ENCODE data around the gene ADD1. TPM values are rescaled to one million over a fixed set of nuclear protein-coding genes. Genes with fewer than 3 reads are reported as not detected.

ADD1 gene
- total and polyA plus RNA-seq, 4 experiments from 2014 or later: 159 to 293 (median 230) TPM

GRCh38 chr4:2797545-2798305 lies 45.9 kb upstream of the ADD1 start:
- H3K4me1 ChIP-seq (ENCODE audit: insufficient read depth, low read length): peaks cover 70% of the 10 kb centered on the region
- no peaks in the 10 kb centered on the region for H3K27me3 ChIP-seq (ENCODE audit: insufficient read depth, low read length)
- no peaks in the 10 kb centered on the region for H3K9me3 Mint-ChIP-seq
- H3K9me3 ChIP-seq (ENCODE audit: control insufficient read depth in 1 of 2, low read length in 2 of 2): no peaks in the 10 kb centered on the region
- ChIA-PET CTCF (ENCODE audit: partially characterized antibody) (interaction anchor here (0.7 to 1.6 kb wide), 5 partner anchors 12 to 165 kb away, joined by 3 to 6 read pairs (median 3); no protein-coding TSS in a partner anchor), POLR2A (ENCODE audit: partially characterized antibody) (interaction anchor here (0.9 to 6.2 kb wide), 16 partner anchors 11 to 138 kb away, joined by 3 to 77 read pairs (median 5); partner anchors contain the start of genes ADD1 and TNIP2)
- intact Hi-C loops (cut with micrococcal nuclease): loop anchor here (1.0 to 5.0 kb wide), 3 partner anchors 13 to 40 kb away; no protein-coding TSS in a partner anchor
- H3K4me3 ChIP-seq (ENCODE audit: low read length in 2 of 2): peak overlapping the region; percentile 7 to 51
- peak overlapping the region; percentile 74 for H3K27ac ChIP-seq (ENCODE audit: low read depth, low read length)
- peak overlapping the region; percentile 90 to 93 (median 92) for H3K27ac Mint-ChIP-seq
- no peaks in the 10 kb centered on the region for H3K36me3 ChIP-seq (ENCODE audit: insufficient read depth, low read length)
- no peaks in the 10 kb centered on the region for H3K36me3 Mint-ChIP-seq
- DNase-seq: peak; percentile 58 to 87 (median 69)
- H3K27me3 Mint-ChIP-seq: no peaks in the 10 kb centered on the region
- peak overlapping the region; percentile 66 to 93 (median 85) for H3K4me3 Mint-ChIP-seq
- peaks cover 29 to 78% (median 48%) of the 10 kb centered on the region in 4 donors for H3K4me1 Mint-ChIP-seq

- Histone ChIP-seq H3K27me3 (ENCODE audit: insufficient read depth, low read length) (no peaks in the 10 kb centered on the region), H3K4me3 (ENCODE audit: low read length in 2 of 2) (peak overlapping the region; percentile 47 to 51), H3K27ac (ENCODE audit: low read depth, low read length) (peak overlapping the region; percentile 74), H3K9me3 (ENCODE audit: control insufficient read depth in 1 of 2, low read length in 2 of 2) (no peaks in the 10 kb centered on the region), H3K36me3 (ENCODE audit: insufficient read depth, low read length) (no peaks in the 10 kb centered on the region), H3K4me1 (ENCODE audit: insufficient read depth, low read length) (peaks cover 68% of the 10 kb centered on the region)
- peak in 4 of 5 donors; percentile 42 to 77 (median 48) for DNase-seq
- Mint-ChIP-seq H3K9me3 (no peaks in the 10 kb centered on the region), H3K36me3 (no peaks in the 10 kb centered on the region), H3K4me3 (peak overlapping the region; percentile 82 to 93 (median 85)), H3K27ac (peak overlapping the region; percentile 90 to 93 (median 92)), H3K4me1 (peaks cover 29 to 76% (median 47%) of the 10 kb centered on the region in 4 donors), H3K27me3 (no peaks in the 10 kb centered on the region)
- ChIA-PET CTCF (ENCODE audit: partially characterized antibody) (interaction anchor here (1.3 to 1.6 kb wide), 4 partner anchors 13 to 164 kb away, joined by 3 to 6 read pairs (median 4); no protein-coding TSS in a partner anchor), POLR2A (ENCODE audit: partially characterized antibody) (interaction anchor here (0.9 to 6.2 kb wide), 16 partner anchors 11 to 137 kb away, joined by 3 to 77 read pairs (median 5); partner anchors contain the start of genes ADD1 and TNIP2)
- intact Hi-C loops (cut with micrococcal nuclease): loop anchor here (1.0 to 5.0 kb wide), 3 partner anchors 13 to 39 kb away; no protein-coding TSS in a partner anchor
Measured at GRCh38 chr4:2798399-2799223, 45.0 kb upstream of the ADD1 start.

GRCh38 chr4:2799224-2799911 lies 44.3 kb upstream of the ADD1 start:
- Histone ChIP-seq H3K27ac (ENCODE audit: low read depth, low read length) (peak overlapping the region; percentile 74), H3K4me1 (ENCODE audit: insufficient read depth, low read length) (peaks cover 61% of the 10 kb centered on the region), H3K27me3 (ENCODE audit: insufficient read depth, low read length) (no peaks in the 10 kb centered on the region), H3K36me3 (ENCODE audit: insufficient read depth, low read length) (no peaks in the 10 kb centered on the region), H3K4me3 (ENCODE audit: low read length in 2 of 2) (peak overlapping the region; percentile 47 to 51), H3K9me3 (ENCODE audit: control insufficient read depth in 1 of 2, low read length in 2 of 2) (no peaks in the 10 kb centered on the region)
- Mint-ChIP-seq H3K9me3 (no peaks in the 10 kb centered on the region), H3K4me3 (peak overlapping the region; percentile 82 to 93 (median 85)), H3K27me3 (no peaks in the 10 kb centered on the region), H3K36me3 (no peaks in the 10 kb centered on the region), H3K27ac (peak overlapping the region; percentile 86 to 93 (median 90)), H3K4me1 (peaks cover 25 to 69% (median 40%) of the 10 kb centered on the region in 4 donors)
- CTCF ChIA-PET (ENCODE audit: partially characterized antibody): interaction anchor here (1.1 to 1.6 kb wide), 3 partner anchors 12 to 36 kb away, joined by 3 to 4 read pairs (median 3); no protein-coding TSS in a partner anchor
- intact Hi-C loops (cut with micrococcal nuclease): loop anchor here (2.0 to 5.0 kb wide), 2 partner anchors 15 to 38 kb away; no protein-coding TSS in a partner anchor
- peak in 1 of 5 donors; percentile 42 for DNase-seq
- POLR2A ChIA-PET (ENCODE audit: partially characterized antibody): interaction anchor here (1.0 to 6.2 kb wide), 9 partner anchors 12 to 53 kb away, joined by 3 to 77 read pairs (median 8); partner anchors contain the start of gene ADD1

- Histone ChIP-seq H3K9me3 (ENCODE audit: control insufficient read depth in 1 of 2, low read length in 2 of 2) (no peaks in the 10 kb centered on the region), H3K4me1 (ENCODE audit: insufficient read depth, low read length) (peaks cover 53% of the 10 kb centered on the region), H3K4me3 (ENCODE audit: low read length in 2 of 2) (peak overlapping the region in 1 of 2 donors; percentile 17), H3K27ac (ENCODE audit: low read depth, low read length) (peak overlapping the region; percentile 74), H3K36me3 (ENCODE audit: insufficient read depth, low read length) (no peaks in the 10 kb centered on the region), H3K27me3 (ENCODE audit: insufficient read depth, low read length) (no peaks in the 10 kb centered on the region)
- DNase-seq: peak in 1 of 5 donors; percentile 31
- Mint-ChIP-seq H3K4me1 (peaks cover 19 to 61% (median 33%) of the 10 kb centered on the region in 4 donors), H3K9me3 (no peaks in the 10 kb centered on the region), H3K36me3 (no peaks in the 10 kb centered on the region), H3K27ac (peak overlapping the region in 6 of 7 donors; percentile 4 to 93 (median 74)), H3K27me3 (no peaks in the 10 kb centered on the region), H3K4me3 (peak overlapping the region; percentile 69 to 93 (median 81))
- POLR2A ChIA-PET (ENCODE audit: partially characterized antibody): interaction anchor here (1.0 to 6.2 kb wide), 3 partner anchors 12 to 36 kb away, joined by 3 to 77 read pairs (median 18); no protein-coding TSS in a partner anchor
- CTCF ChIA-PET (ENCODE audit: partially characterized antibody): interaction anchor here (1.1 to 1.6 kb wide), 2 partner anchors 13 to 35 kb away, joined by 3 read pairs; no protein-coding TSS in a partner anchor
- intact Hi-C loops (cut with micrococcal nuclease): loop anchor here (2.0 to 5.0 kb wide), 2 partner anchors 15 to 37 kb away; no protein-coding TSS in a partner anchor
Measured at GRCh38 chr4:2799971-2800690, 43.5 kb upstream of the ADD1 start.

GRCh38 chr4:2800691-2801596 lies 42.7 kb upstream of the ADD1 start:
- H3K36me3 Mint-ChIP-seq: no peaks in the 10 kb centered on the region
- peaks cover 19 to 54% (median 31%) of the 10 kb centered on the region in 4 donors for H3K4me1 Mint-ChIP-seq
- Histone ChIP-seq H3K27ac (ENCODE audit: low read depth, low read length) (peak overlapping the region; percentile 74), H3K4me1 (ENCODE audit: insufficient read depth, low read length) (peaks cover 48% of the 10 kb centered on the region), H3K36me3 (ENCODE audit: insufficient read depth, low read length) (no peaks in the 10 kb centered on the region), H3K27me3 (ENCODE audit: insufficient read depth, low read length) (no peaks in the 10 kb centered on the region), H3K4me3 (ENCODE audit: low read length in 2 of 2) (no peak overlapping the region), H3K9me3 (ENCODE audit: control insufficient read depth in 1 of 2, low read length in 2 of 2) (no peaks in the 10 kb centered on the region)
- H3K9me3 Mint-ChIP-seq: no peaks in the 10 kb centered on the region
- intact Hi-C loops (cut with micrococcal nuclease): no loop called here
- H3K27me3 Mint-ChIP-seq: no peaks in the 10 kb centered on the region
- ChIA-PET POLR2A (ENCODE audit: partially characterized antibody) (interaction anchor here (1.1 to 6.2 kb wide), 3 partner anchors 11 to 17 kb away, joined by 3 to 77 read pairs (median 18); no protein-coding TSS in a partner anchor), CTCF (ENCODE audit: partially characterized antibody) (interaction anchor here (1.1 kb wide), 1 partner anchor 14 kb away, joined by 3 read pairs; no protein-coding TSS in a partner anchor)
- H3K4me3 Mint-ChIP-seq: peak overlapping the region; percentile 18 to 73 (median 55)
- peak in 1 of 5 donors; percentile 29 for DNase-seq
- peak overlapping the region in 6 of 7 donors; percentile 48 to 91 (median 78) for H3K27ac Mint-ChIP-seq
